Keratinocyte (primary cell): ENCODE results near the gene SLC44A5. TPM values are rescaled to one million over a fixed set of nuclear protein-coding genes. Genes with fewer than 3 reads are reported as not detected.

Experiments
- DNase-seq: peaks from one replicate; pipeline ENCODE4 v3.0.0-alpha.2; 2011; ENCODE audit warnings: low read depth, missing footprints, low spot score
- FAIRE-seq: peaks from 2 replicates; lab custom pipeline; 2011; peaks lifted over from hg19 to GRCh38; lab: Jason Lieb, UNC
- H2AFZ ChIP-seq: 2 replicates; pipeline ENCODE4 v1.6.0; 2012; ENCODE audit warnings: low read length, control low read depth, inconsistent platforms; ENCODE audit not compliant: control insufficient read depth
- H3K27ac ChIP-seq: 2 replicates; pipeline ENCODE4 v1.5.1; 2011; ENCODE audit warnings: low read length; ENCODE audit not compliant: control insufficient read depth, insufficient read depth
- H3K27me3 ChIP-seq: 3 replicates; pipeline ENCODE4 v1.6.0; 2011; ENCODE audit warnings: low read length; ENCODE audit not compliant: control insufficient read depth, insufficient read depth; ENCODE audit errors: extremely low read depth
- H3K36me3 ChIP-seq, 2 experiments: 2 replicates in 1 of 2; 3 replicates in 1 of 2; pipeline ENCODE4 v1.5.1; 2011; ENCODE audit warnings: low read length in 2 of 2, mild to moderate bottlenecking in 1 of 2; ENCODE audit not compliant: control insufficient read depth in 2 of 2, insufficient read depth in 2 of 2; ENCODE audit errors: extremely low read depth in 1 of 2
- H3K4me1 ChIP-seq: 3 replicates; pipeline ENCODE4 v1.5.1; 2011; ENCODE audit warnings: low read length; ENCODE audit not compliant: control insufficient read depth, insufficient read depth; ENCODE audit errors: extremely low read depth
- H3K4me2 ChIP-seq: 3 replicates; pipeline ENCODE4 v1.6.0; 2011; ENCODE audit warnings: low read depth, low read length; ENCODE audit not compliant: control insufficient read depth, insufficient read depth; ENCODE audit errors: extremely low read depth
- H3K4me3 ChIP-seq, 3 experiments: fragments of 200-600 bp in 1 of 3; sonication (generic) in 1 of 3; 2 replicates in 2 of 3; 3 replicates in 1 of 3; pipeline ENCODE4 v1.5.1; 2011 to 2016; ENCODE audit warnings: low read length in 3 of 3, mild to moderate bottlenecking in 3 of 3, control low read depth in 2 of 3, inconsistent platforms in 1 of 3, low read depth in 1 of 3, mixed read lengths in 1 of 3, mixed run types in 1 of 3, moderate library complexity in 1 of 3; ENCODE audit not compliant: control insufficient read depth in 2 of 3, insufficient read depth in 2 of 3; ENCODE audit errors: extremely low read depth in 1 of 3
- H3K79me2 ChIP-seq: 2 replicates; pipeline ENCODE4 v1.6.0; 2012; ENCODE audit warnings: low read length; ENCODE audit not compliant: control insufficient read depth, insufficient read depth
- H3K9ac ChIP-seq: 3 replicates; pipeline ENCODE4 v1.6.0; 2011; ENCODE audit warnings: low read length; ENCODE audit not compliant: control insufficient read depth, insufficient read depth; ENCODE audit errors: extremely low read depth
- H3K9me1 ChIP-seq: 3 replicates; pipeline ENCODE4 v1.6.0; 2011; ENCODE audit warnings: low read length; ENCODE audit not compliant: control insufficient read depth, insufficient read depth; ENCODE audit errors: extremely low read depth
- H3K9me3 ChIP-seq: 2 replicates; pipeline ENCODE4 v1.5.1; 2012; ENCODE audit warnings: low read depth, low read length; ENCODE audit not compliant: control insufficient read depth
- H4K20me1 ChIP-seq: 3 replicates; pipeline ENCODE4 v1.6.0; 2011; ENCODE audit warnings: low read length; ENCODE audit not compliant: control insufficient read depth, insufficient read depth; ENCODE audit errors: extremely low read depth
- EZH2 ChIP-seq: IDR thresholded peaks from one replicate; pipeline ENCODE4 v1.6.1; 2012; ENCODE audit warnings: inconsistent platforms, mild to moderate bottlenecking, low read length, moderate library complexity
- dilution Hi-C: fragments of 300-500 bp; cut with MboI; formaldehyde crosslinking; loops from one replicate; pipeline ENCODE4 v1.7.0; 2020; ENCODE audit warnings: low sequenced_read_pairs; ENCODE audit not compliant: extremely low pct_ligation_motif_present
- polyA plus RNA-seq, 5 experiments: library from polyadenylated mRNA; depleted of rRNA in 3 of 5; stranded (reverse) in 3 of 5; stranded (forward) in 1 of 5; unstranded in 1 of 5; fragments of >200 nt; gene quantifications; 1 replicate in 1 of 5; 2 replicates in 3 of 5; 3 replicates in 1 of 5; pipeline versions ENCODE4 v1.2.1 to v1.2.3, GENCODE V29; 2011 to 2012; ENCODE audit warnings: missing spikeins in 2 of 5, low read depth in 1 of 5, low replicate concordance in 1 of 5
- TF ChIP-seq, protein P1 (sequence below), 3 experiments: IDR thresholded peaks in 1 of 3; conservative IDR thresholded peaks in 1 of 3; optimal IDR thresholded peaks in 1 of 3; 2 replicates in 2 of 3; 3 replicates in 1 of 3; pipeline versions ENCODE3 to v1.5.1; 2011; ENCODE audit warnings: low read length in 3 of 3, mild to moderate bottlenecking in 3 of 3, moderate library complexity in 2 of 3, control low read depth in 1 of 3, inconsistent platforms in 1 of 3; ENCODE audit not compliant: insufficient read depth in 2 of 3; ENCODE audit errors: extremely low read depth in 1 of 3

The SLC44A5 gene
- polyA plus RNA-seq, 1 donor (not counting 4 experiments of a cell fraction or from before 2014, with no cell fraction given), result 0.72 TPM

GRCh38 chr1:75616436-75617433 lies 5.8 kb upstream of the SLC44A5 start:
- Histone ChIP-seq H3K79me2 (no peaks in the 10 kb centered on the region), H3K9ac (no peak overlapping the region), H3K27ac (no peak overlapping the region), H4K20me1 (no peaks in the 10 kb centered on the region), H3K4me2 (no peak overlapping the region), H3K9me1 (no peaks in the 10 kb centered on the region), H2AFZ (no peak overlapping the region), H3K36me3 (no peaks in the 10 kb centered on the region), H3K4me1 (no peaks in the 10 kb centered on the region), H3K9me3 (no peaks in the 10 kb centered on the region), H3K27me3 (peaks cover 37% of the 10 kb centered on the region), H3K4me3 (no peak overlapping the region)
- DNase-seq (no peak), FAIRE-seq (no peak)
- dilution Hi-C loops, result no loop called here
- peak; percentile 94 for TF ChIP-seq EZH2
- TF ChIP-seq, protein P1, sequence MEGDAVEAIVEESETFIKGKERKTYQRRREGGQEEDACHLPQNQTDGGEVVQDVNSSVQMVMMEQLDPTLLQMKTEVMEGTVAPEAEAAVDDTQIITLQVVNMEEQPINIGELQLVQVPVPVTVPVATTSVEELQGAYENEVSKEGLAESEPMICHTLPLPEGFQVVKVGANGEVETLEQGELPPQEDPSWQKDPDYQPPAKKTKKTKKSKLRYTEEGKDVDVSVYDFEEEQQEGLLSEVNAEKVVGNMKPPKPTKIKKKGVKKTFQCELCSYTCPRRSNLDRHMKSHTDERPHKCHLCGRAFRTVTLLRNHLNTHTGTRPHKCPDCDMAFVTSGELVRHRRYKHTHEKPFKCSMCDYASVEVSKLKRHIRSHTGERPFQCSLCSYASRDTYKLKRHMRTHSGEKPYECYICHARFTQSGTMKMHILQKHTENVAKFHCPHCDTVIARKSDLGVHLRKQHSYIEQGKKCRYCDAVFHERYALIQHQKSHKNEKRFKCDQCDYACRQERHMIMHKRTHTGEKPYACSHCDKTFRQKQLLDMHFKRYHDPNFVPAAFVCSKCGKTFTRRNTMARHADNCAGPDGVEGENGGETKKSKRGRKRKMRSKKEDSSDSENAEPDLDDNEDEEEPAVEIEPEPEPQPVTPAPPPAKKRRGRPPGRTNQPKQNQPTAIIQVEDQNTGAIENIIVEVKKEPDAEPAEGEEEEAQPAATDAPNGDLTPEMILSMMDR (optimal IDR thresholded peaks at IDR 0.05 in 1 of 3, IDR thresholded peaks at IDR 0.05 in 1 of 3, conservative IDR thresholded peaks at IDR 0.05 in 1 of 3; ENCODE audit: extremely low read depth in 1 of 3, insufficient read depth in 2 of 3, low read length in 3 of 3), result no peak

GRCh38 chr1:75615613-75616435 lies 4.9 kb upstream of the SLC44A5 start:
- H3K27ac ChIP-seq, result no peak overlapping the region
- no peaks in the 10 kb centered on the region for H3K36me3 ChIP-seq
- H3K9me3 ChIP-seq, result no peaks in the 10 kb centered on the region
- no peak overlapping the region for H3K9ac ChIP-seq
- no peak overlapping the region for H2AFZ ChIP-seq
- dilution Hi-C loops, result no loop called here
- H3K4me3 ChIP-seq, result peak overlapping the region in 2 of 3 experiments; percentile 10 to 25
- H3K4me2 ChIP-seq, result peak overlapping the region; percentile 62
- no peaks in the 10 kb centered on the region for H4K20me1 ChIP-seq
- TF ChIP-seq, protein P1 (optimal IDR thresholded peaks at IDR 0.05 in 1 of 3, IDR thresholded peaks at IDR 0.05 in 1 of 3, conservative IDR thresholded peaks at IDR 0.05 in 1 of 3; ENCODE audit: extremely low read depth in 1 of 3, insufficient read depth in 2 of 3, low read length in 3 of 3), result no peak
- H3K9me1 ChIP-seq, result no peaks in the 10 kb centered on the region
- peaks cover 37% of the 10 kb centered on the region for H3K27me3 ChIP-seq
- no peaks in the 10 kb centered on the region for H3K79me2 ChIP-seq
- FAIRE-seq (no peak), DNase-seq (no peak)
- no peaks in the 10 kb centered on the region for H3K4me1 ChIP-seq
